Measurements from ENCODE around the gene KHNYN. TPM values are rescaled to one million over a fixed set of nuclear protein-coding genes. Genes with fewer than 3 reads are reported as not detected.

KHNYN gene
- 36.4 and 44.2 TPM in 2 replicates for total RNA-seq

DNA sequence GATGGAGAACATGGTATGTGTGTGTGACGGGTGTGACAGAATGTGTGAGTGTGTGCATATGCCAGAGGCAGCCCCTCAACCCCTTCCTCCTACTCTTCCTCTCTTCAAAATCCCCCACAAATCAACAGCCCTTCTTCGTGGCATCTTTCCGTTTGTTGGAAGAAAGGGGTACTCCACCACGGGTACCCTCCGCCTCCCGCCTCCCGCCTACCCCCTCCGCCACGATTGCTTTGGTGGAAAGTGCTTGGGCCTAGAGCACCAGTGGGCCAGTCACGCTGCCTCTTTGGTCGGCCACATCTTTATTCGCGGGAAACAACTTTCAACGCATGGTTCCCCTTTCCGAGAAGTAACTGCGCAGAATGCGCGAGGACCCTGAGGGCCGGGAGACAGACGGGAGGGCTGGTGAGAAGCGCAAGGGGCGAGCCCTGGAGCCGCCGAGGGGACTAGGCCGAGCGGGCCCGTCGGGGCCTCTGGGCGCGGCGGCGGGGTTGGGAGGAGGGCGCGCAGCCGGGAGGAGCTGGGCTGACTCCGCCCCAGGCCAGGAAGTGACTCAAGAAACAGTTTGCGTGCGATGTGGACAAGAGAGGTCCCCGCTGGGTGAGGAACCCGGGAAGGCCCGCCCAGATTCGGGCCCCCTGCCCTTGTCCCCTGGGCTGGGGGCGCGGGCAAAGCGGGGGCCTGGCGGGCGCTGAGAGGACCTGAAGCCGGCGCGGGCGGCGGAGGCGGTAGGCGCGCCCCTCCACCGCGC lies at the start of gene KHNYN, which contains the start of gene CBLN3:
KHNYN (plus strand) TSS at position 560 of the 748 bp plus-strand sequence. CDS start 777 bp downstream, outside the sequence.
CBLN3 (minus strand) TSS at position 274 of the 748 bp plus-strand sequence. CDS start 614 bp downstream, outside the sequence.

GRCh38 chr14:24398653-24399446 lies 30.9 kb upstream of the KHNYN start, which contains the start of gene NYNRIN:
Gene NYNRIN (plus strand): TSS chr14:24399003. CDS start chr14:24399247, 244 bp downstream.

DNA sequence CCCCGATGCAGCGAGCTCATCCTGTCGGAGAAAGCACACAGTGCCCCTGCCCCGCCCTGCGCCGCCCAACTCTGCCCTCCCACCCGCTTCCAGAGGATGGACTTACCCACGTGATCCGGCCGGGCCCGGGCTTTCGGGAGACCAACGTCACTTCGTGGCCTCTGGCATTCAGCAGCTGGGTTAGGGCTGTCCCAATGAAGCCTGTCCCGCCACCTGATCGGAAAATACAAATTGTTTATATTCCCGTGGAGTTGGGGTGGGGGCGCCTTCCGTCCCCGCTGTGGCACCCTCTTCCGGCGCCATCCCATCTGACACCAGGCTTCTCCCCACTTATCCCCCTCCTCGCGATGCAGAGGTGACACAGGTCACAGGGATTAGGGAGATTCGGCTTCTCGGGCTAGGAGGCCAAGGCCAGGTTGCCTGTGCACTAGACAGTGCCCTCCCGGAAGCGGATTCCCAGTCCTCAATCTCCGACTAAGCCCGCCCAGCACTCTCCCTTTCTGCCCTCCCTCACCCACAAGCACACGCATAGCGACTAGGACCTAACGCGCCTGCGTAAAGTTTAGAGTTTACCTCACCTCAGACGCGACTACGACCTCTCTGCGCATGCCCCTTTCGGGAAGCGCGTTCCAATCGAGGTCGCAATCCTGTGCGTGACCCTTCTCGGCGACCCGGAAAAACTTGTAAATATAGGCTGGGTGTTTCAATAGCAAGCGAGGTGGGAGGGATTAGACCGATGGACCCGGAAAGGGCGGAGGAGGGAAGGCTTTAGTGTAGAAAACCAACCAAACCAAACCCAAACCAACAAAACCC lies 12.7 kb downstream of the KHNYN start, which contains the start of gene SDR39U1:
SDR39U1 (minus strand) TSS at position 537 of the 813 bp plus-strand sequence; CDS start at position 530, 7 bp downstream.

Other genes with a start within 250 kb of the KHNYN start
- gene IPO4, start 241.1 kb upstream of the KHNYN start, total RNA-seq, result 74.6 and 97.4 TPM in 2 replicates
- gene TM9SF1, start 234.5 kb upstream of the KHNYN start, total RNA-seq, result 53.2 and 56.2 TPM in 2 replicates
- gene TSSK4, start 224.3 kb upstream of the KHNYN start, total RNA-seq, result under 0.01 and 0.20 TPM in 2 replicates
- gene CHMP4A, start 216.5 kb upstream of the KHNYN start, total RNA-seq, result 10.0 and 10.3 TPM in 2 replicates
- gene MDP1, start 213.9 kb upstream of the KHNYN start, total RNA-seq, result 10.8 and 14.7 TPM in 2 replicates
- gene NEDD8, start 197.6 kb upstream of the KHNYN start, total RNA-seq, result 84.3 and 102 TPM in 2 replicates
- gene GMPR2, start 197.0 kb upstream of the KHNYN start, total RNA-seq, result 54.2 and 64.3 TPM in 2 replicates
- gene TINF2, start 187.3 kb upstream of the KHNYN start, total RNA-seq, result 37.7 and 46.3 TPM in 2 replicates
- gene TGM1, start 166.8 kb upstream of the KHNYN start, total RNA-seq, result 0.78 and 1.1 TPM in 2 replicates
- 22.4 and 30.1 TPM in 2 replicates for gene RABGGTA, start 158.4 kb upstream of the KHNYN start, total RNA-seq
- gene DHRS1, start 130.2 kb upstream of the KHNYN start, total RNA-seq, result 10.0 and 16.2 TPM in 2 replicates
- 19.1 and 27.2 TPM in 2 replicates for gene NOP9, start 130.1 kb upstream of the KHNYN start, total RNA-seq
- 1.2 and 2.2 TPM in 2 replicates for gene CIDEB, start 122.0 kb upstream of the KHNYN start, total RNA-seq
- 5.3 and 5.5 TPM in 2 replicates for gene LTB4R2, start 119.8 kb upstream of the KHNYN start, total RNA-seq
- 1.4 and 2.2 TPM in 2 replicates for gene LTB4R, start 118.5 kb upstream of the KHNYN start, total RNA-seq
- 3.7 and 11.5 TPM in 2 replicates for gene ADCY4, start 94.9 kb upstream of the KHNYN start, total RNA-seq
- 3.7 TPM in 2 replicates for gene RIPK3, start 90.0 kb upstream of the KHNYN start, total RNA-seq
- gene NFATC4, start 61.8 kb upstream of the KHNYN start, total RNA-seq, result 53.3 and 54.0 TPM in 2 replicates
- gene NYNRIN, start 31.0 kb upstream of the KHNYN start, total RNA-seq, result 3.9 and 4.8 TPM in 2 replicates
- gene CBLN3, start 286 bp upstream of the KHNYN start, total RNA-seq, result 1.4 and 4.4 TPM in 2 replicates
- gene SDR39U1, start 12.8 kb downstream of the KHNYN start, total RNA-seq, result 9.6 and 12.9 TPM in 2 replicates
- gene CMA1, start 78.3 kb downstream of the KHNYN start, total RNA-seq, result not detected in 2 replicates
- not detected in 2 replicates for gene CTSG, start 146.3 kb downstream of the KHNYN start, total RNA-seq
- gene GZMH, start 179.7 kb downstream of the KHNYN start, total RNA-seq, result not detected in 2 replicates
- gene GZMB, start 204.2 kb downstream of the KHNYN start, total RNA-seq, result not detected in 2 replicates

All from subcutaneous preadipocyte (primary cell).